DOHH2 (cell line): ENCODE results near the gene KIF26A.

Experiments
- H3F3A ChIP-seq: fragments of 200-600 bp; sonication (generic), shearing (Covaris generic); 2 replicates; pipeline ENCODE4 v1.6.0; 2016; ENCODE audit warnings: antibody characterized with exemption, mild to moderate bottlenecking; ENCODE audit not compliant: control insufficient read depth, insufficient read depth
- H3K27ac ChIP-seq: fragments of 200-600 bp; sonication (generic); 2 replicates; pipeline ENCODE4 v1.5.1; 2014; ENCODE audit warnings: low read depth, mild to moderate bottlenecking, low read length, moderate library complexity
- H3K27me3 ChIP-seq: fragments of 200-600 bp; sonication (generic); 2 replicates; pipeline ENCODE4 v1.6.1; 2014; ENCODE audit warnings: mild to moderate bottlenecking, low read length, mixed read lengths; ENCODE audit not compliant: control insufficient read depth
- H3K36me3 ChIP-seq: fragments of 200-600 bp; sonication (generic); 2 replicates; pipeline ENCODE4 v1.6.1; 2014; ENCODE audit warnings: mild to moderate bottlenecking, low read length, moderate library complexity, mixed read lengths; ENCODE audit not compliant: control insufficient read depth
- H3K4me1 ChIP-seq: fragments of 200-600 bp; sonication (generic); 2 replicates; pipeline ENCODE4 v1.6.1; 2014; ENCODE audit warnings: mild to moderate bottlenecking, low read length, mixed read lengths; ENCODE audit not compliant: control insufficient read depth
- H3K4me2 ChIP-seq: fragments of 200-600 bp; sonication (generic); 2 replicates; pipeline ENCODE4 v1.6.0; 2014; ENCODE audit warnings: mild to moderate bottlenecking, low read length, moderate library complexity
- H3K4me3 ChIP-seq: fragments of 200-600 bp; sonication (generic); 2 replicates; pipeline ENCODE4 v1.5.1; 2014; ENCODE audit warnings: mild to moderate bottlenecking, low read length, mixed read lengths
- H3K79me2 ChIP-seq: fragments of 200-600 bp; sonication (generic); 2 replicates; pipeline ENCODE4 v1.6.1; 2014; ENCODE audit warnings: mild to moderate bottlenecking, low read length, mixed read lengths; ENCODE audit not compliant: control insufficient read depth
- H3K9me2 ChIP-seq: fragments of 200-600 bp; sonication (generic); replicated peaks from 2 replicates; pipeline ENCODE4 v1.6.1; 2014; ENCODE audit warnings: mild to moderate bottlenecking, low read length, mixed read lengths; ENCODE audit not compliant: control insufficient read depth
- H3K9me3 ChIP-seq: fragments of 200-600 bp; sonication (generic); 2 replicates; pipeline ENCODE4 v1.6.1; 2014; ENCODE audit warnings: antibody characterized with exemption, low read length, mixed read lengths; ENCODE audit not compliant: control insufficient read depth, insufficient read depth
- H4K20me1 ChIP-seq: fragments of 200-600 bp; sonication (generic); 2 replicates; pipeline ENCODE4 v1.6.0; 2014; ENCODE audit warnings: low read depth, mild to moderate bottlenecking, antibody characterized with exemption, low read length, moderate library complexity; ENCODE audit not compliant: control insufficient read depth, insufficient read depth
- CTCF ChIP-seq: fragments of 200-600 bp; sonication (generic); IDR thresholded peaks from one replicate; pipeline ENCODE4 v1.5.1; 2014; ENCODE audit warnings: antibody characterized with exemption, mild to moderate bottlenecking, low read depth, low read length; ENCODE audit not compliant: poor library complexity, severe bottlenecking
- EZH2phosphoT487 ChIP-seq: fragments of 200-600 bp; sonication (generic); IDR thresholded peaks from 2 replicates; pipeline ENCODE4 v1.6.1; 2017; ENCODE audit warnings: borderline replicate concordance, mild to moderate bottlenecking, antibody characterized with exemption, low read length, moderate library complexity, mixed read lengths

Gene KIF26A

GRCh38 chr14:104209985-104210816 lies 71.8 kb downstream of the KIF26A start:
- no peak overlapping the region for H3K4me2 ChIP-seq
- TF ChIP-seq CTCF (no peak), EZH2phosphoT487 (no peak)

GRCh38 chr14:104210817-104211195 lies 72.4 kb downstream of the KIF26A start:
- Histone ChIP-seq H3K9me3 (peaks cover 22% of the 10 kb centered on the region), H3K4me2 (no peak overlapping the region), H3K9me2 (no peaks in the 10 kb centered on the region), H3K27me3 (no peaks in the 10 kb centered on the region), H3K36me3 (no peaks in the 10 kb centered on the region), H3K4me1 (no peaks in the 10 kb centered on the region), H4K20me1 (no peaks in the 10 kb centered on the region), H3K4me3 (no peak overlapping the region), H3K27ac (no peak overlapping the region), H3F3A (no peaks in the 10 kb centered on the region), H3K79me2 (no peaks in the 10 kb centered on the region)
- TF ChIP-seq EZH2phosphoT487 (no peak), CTCF (no peak)

More at GRCh38 chr14:104209985-104210816, 71.8 kb downstream of the KIF26A start:
- Histone ChIP-seq H4K20me1 (no peaks in the 10 kb centered on the region), H3K79me2 (no peaks in the 10 kb centered on the region), H3K4me3 (no peak overlapping the region), H3F3A (no peaks in the 10 kb centered on the region), H3K27me3 (no peaks in the 10 kb centered on the region), H3K4me1 (no peaks in the 10 kb centered on the region), H3K9me3 (peaks cover 22% of the 10 kb centered on the region), H3K36me3 (no peaks in the 10 kb centered on the region), H3K9me2 (no peaks in the 10 kb centered on the region), H3K27ac (no peak overlapping the region)

- no peaks in the 10 kb centered on the region for H3K79me2 ChIP-seq
- H4K20me1 ChIP-seq: no peaks in the 10 kb centered on the region
- peaks cover 22% of the 10 kb centered on the region for H3K9me3 ChIP-seq
- H3K27ac ChIP-seq: no peak overlapping the region
- H3F3A ChIP-seq: no peaks in the 10 kb centered on the region
- H3K36me3 ChIP-seq: no peaks in the 10 kb centered on the region
- H3K27me3 ChIP-seq: no peaks in the 10 kb centered on the region
- H3K4me1 ChIP-seq: no peaks in the 10 kb centered on the region
- no peaks in the 10 kb centered on the region for H3K9me2 ChIP-seq
- no peak overlapping the region for H3K4me2 ChIP-seq
- no peak for TF ChIP-seq CTCF
- TF ChIP-seq EZH2phosphoT487: no peak
- H3K4me3 ChIP-seq: no peak overlapping the region
These were observed 72.8 kb downstream of the KIF26A start for GRCh38 chr14:104211215-104211614.
